ENCODE data around the gene LGMN. TPM values are rescaled to one million over a fixed set of nuclear protein-coding genes. Genes with fewer than 3 reads are reported as not detected.
"Not testable (repeated sequence)": the region's sequence is repeated elsewhere in the genome, so short reads cannot be mapped to it uniquely, and the experiment has no call there.

Gene LGMN
- total RNA-seq, 1 experiment from 2014 or later = 80.3 TPM

GRCh38 chr14:92731622-92732115 lies 16.8 kb downstream of the LGMN start:
- DNase-seq (ENCODE audit: low spot score) = no peak
- in situ Hi-C loops (cut with HindIII; ENCODE audit: low sequenced_read_pairs) = no loop called here

GRCh38 chr14:92729634-92730358 lies 18.6 kb downstream of the LGMN start:
- in situ Hi-C loops (cut with HindIII; ENCODE audit: low sequenced_read_pairs) = no loop called here
- DNase-seq (ENCODE audit: low spot score) = no peak

- peak; percentile 19 for DNase-seq (ENCODE audit: low spot score)
- in situ Hi-C loops (cut with HindIII; ENCODE audit: low sequenced_read_pairs) = no loop called here
Measured at GRCh38 chr14:92728759-92729364, 19.6 kb downstream of the LGMN start.

GRCh38 chr14:92726933-92727262 lies 21.5 kb downstream of the LGMN start:
- in situ Hi-C loops (cut with HindIII; ENCODE audit: low sequenced_read_pairs) = no loop called here
- DNase-seq (ENCODE audit: low spot score) = no peak

GRCh38 chr14:92726135-92726932 lies 22.1 kb downstream of the LGMN start:
- in situ Hi-C loops (cut with HindIII; ENCODE audit: low sequenced_read_pairs) = no loop called here
- no peak for DNase-seq (ENCODE audit: low spot score)

GRCh38 chr14:92724516-92725340 lies 23.7 kb downstream of the LGMN start:
- in situ Hi-C loops (cut with HindIII; ENCODE audit: low sequenced_read_pairs) = no loop called here
- DNase-seq (ENCODE audit: low spot score) = no peak

- no peak for DNase-seq (ENCODE audit: low spot score)
- in situ Hi-C loops (cut with HindIII; ENCODE audit: low sequenced_read_pairs) = no loop called here
Measured at GRCh38 chr14:92719890-92720323, 28.5 kb downstream of the LGMN start.

- DNase-seq (ENCODE audit: low spot score) = no peak
- in situ Hi-C loops (cut with HindIII; ENCODE audit: low sequenced_read_pairs) = no loop called here
Measured at GRCh38 chr14:92719421-92719820, 29.0 kb downstream of the LGMN start.

- no peak for DNase-seq (ENCODE audit: low spot score)
- in situ Hi-C loops (cut with HindIII; ENCODE audit: low sequenced_read_pairs) = no loop called here
Measured at GRCh38 chr14:92718664-92719063, 29.8 kb downstream of the LGMN start.

GRCh38 chr14:92717571-92718042 lies 30.8 kb downstream of the LGMN start:
- no peak for DNase-seq (ENCODE audit: low spot score)
- in situ Hi-C loops (cut with HindIII; ENCODE audit: low sequenced_read_pairs) = no loop called here

- in situ Hi-C loops (cut with HindIII; ENCODE audit: low sequenced_read_pairs) = no loop called here
- DNase-seq (ENCODE audit: low spot score) = no peak
Measured at GRCh38 chr14:92716131-92716530, 32.3 kb downstream of the LGMN start.

- peak; percentile 32 for DNase-seq (ENCODE audit: low spot score)
- in situ Hi-C loops (cut with HindIII; ENCODE audit: low sequenced_read_pairs) = not testable (repeated sequence)
Measured at GRCh38 chr14:92714739-92715307, 33.6 kb downstream of the LGMN start.

GRCh38 chr14:92712654-92713051 lies 35.8 kb downstream of the LGMN start:
- in situ Hi-C loops (cut with HindIII; ENCODE audit: low sequenced_read_pairs) = no loop called here
- peak; percentile 82 for DNase-seq (ENCODE audit: low spot score)

GRCh38 chr14:92711976-92712653 lies 36.3 kb downstream of the LGMN start:
- in situ Hi-C loops (cut with HindIII; ENCODE audit: low sequenced_read_pairs) = no loop called here
- no peak for DNase-seq (ENCODE audit: low spot score)

GRCh38 chr14:92710001-92710341 lies 38.5 kb downstream of the LGMN start:
- in situ Hi-C loops (cut with HindIII; ENCODE audit: low sequenced_read_pairs) = no loop called here
- no peak for DNase-seq (ENCODE audit: low spot score)

- in situ Hi-C loops (cut with HindIII; ENCODE audit: low sequenced_read_pairs) = no loop called here
Measured at GRCh38 chr14:92709340-92710000, 39.0 kb downstream of the LGMN start.

GRCh38 chr14:92706386-92706785 lies 42.0 kb downstream of the LGMN start:
- no peak for DNase-seq (ENCODE audit: low spot score)
- in situ Hi-C loops (cut with HindIII; ENCODE audit: low sequenced_read_pairs) = no loop called here

More at GRCh38 chr14:92709340-92710000, 39.0 kb downstream of the LGMN start:
- DNase-seq (ENCODE audit: low spot score) = no peak

GRCh38 chr14:92704821-92705220 lies 43.6 kb downstream of the LGMN start:
- in situ Hi-C loops (cut with HindIII; ENCODE audit: low sequenced_read_pairs) = no loop called here
- no peak for DNase-seq (ENCODE audit: low spot score)

Data from G401 (cell line).